ENCODE results near the gene NNT. TPM values are rescaled to one million over a fixed set of nuclear protein-coding genes. Genes with fewer than 3 reads are reported as not detected.
"Not testable (repeated sequence)": the region's sequence is repeated elsewhere in the genome, so short reads cannot be mapped to it uniquely, and the experiment has no call there.

NNT gene
- total and polyA plus RNA-seq, 2 experiments from 2014 or later = 55.3 to 102 TPM

DNA sequence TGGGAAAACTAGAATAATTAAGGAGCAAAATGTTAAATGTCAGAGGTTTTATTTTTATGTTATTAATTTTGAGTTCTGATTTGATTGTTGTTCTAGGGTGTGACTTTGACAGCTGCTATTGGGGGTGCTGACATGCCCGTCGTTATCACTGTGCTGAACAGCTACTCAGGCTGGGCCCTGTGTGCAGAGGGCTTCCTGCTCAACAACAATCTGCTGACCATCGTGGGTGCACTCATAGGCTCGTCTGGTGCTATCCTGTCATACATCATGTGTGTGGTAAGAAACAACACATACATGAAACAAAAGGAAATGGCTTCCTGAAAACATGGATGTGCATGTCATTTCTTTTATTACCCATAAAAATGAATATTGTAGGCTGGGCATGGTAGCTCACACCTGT lies 56.1 kb downstream of the NNT start:
- peaks cover 7% of the 10 kb centered on the region for H3K36me3 ChIP-seq (replicated peaks; ENCODE audit: insufficient read depth, low read depth)
- no peak for DNase-seq (ENCODE audit: low spot score)
- no peak overlapping the region for H3K27ac ChIP-seq
- no peaks in the 10 kb centered on the region for H3K79me2 ChIP-seq
- no peaks in the 10 kb centered on the region for H3K4me1 ChIP-seq (ENCODE audit: insufficient read depth)
- H3K9me3 ChIP-seq (ENCODE audit: low read depth) = no peaks in the 10 kb centered on the region
- H3K4me2 ChIP-seq = no peak overlapping the region
- no peak overlapping the region for H2AFZ ChIP-seq
- H3K4me3 ChIP-seq = no peak overlapping the region
- whole genome bisulfite sequencing (ENCODE audit: low lambda C conversion rate, missing lambda C conversion rate) = 96% methylated on average over 4 of the region's 4 CpGs
- H3K9me2 ChIP-seq (replicated peaks; ENCODE audit: insufficient read depth) = no peaks in the 10 kb centered on the region
- no peaks in the 10 kb centered on the region for H3K27me3 ChIP-seq
- no peaks in the 10 kb centered on the region for H4K20me1 ChIP-seq (ENCODE audit: insufficient read depth, poor library complexity, severe bottlenecking)
- TF ChIP-seq EZH2phosphoT487 (IDR thresholded peaks at IDR 0.05; ENCODE audit: low read depth, severe bottlenecking, unreplicated experiment) (no peak), EZH2 (IDR thresholded peaks at IDR 0.05; ENCODE audit: borderline replicate concordance) (no peak)

DNA sequence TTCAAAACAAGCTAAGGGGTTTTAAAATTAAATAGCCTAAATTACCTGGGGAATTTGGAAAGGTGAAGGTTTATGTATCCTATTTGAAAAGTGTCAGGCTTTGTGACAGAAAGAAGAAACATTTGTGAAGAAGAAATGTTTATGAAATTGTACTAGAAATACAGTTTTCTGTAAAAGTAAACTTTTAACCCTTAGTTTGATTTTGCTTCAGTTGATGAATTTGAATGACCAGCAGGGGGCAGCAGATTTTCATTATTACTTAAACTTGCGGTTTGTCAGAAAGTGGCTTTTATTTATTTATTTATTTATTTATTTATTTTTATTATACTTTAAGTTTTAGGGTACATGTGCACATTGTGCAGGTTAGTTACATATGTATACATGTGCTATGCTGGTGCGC lies 58.1 kb downstream of the NNT start:
- Histone ChIP-seq H3K9me3 (ENCODE audit: low read depth) (no peaks in the 10 kb centered on the region), H3K27me3 (no peaks in the 10 kb centered on the region), H3K4me1 (ENCODE audit: insufficient read depth) (no peaks in the 10 kb centered on the region), H4K20me1 (ENCODE audit: insufficient read depth, poor library complexity, severe bottlenecking) (no peaks in the 10 kb centered on the region), H3K27ac (no peak overlapping the region), H3K79me2 (no peaks in the 10 kb centered on the region), H3K4me2 (no peak overlapping the region), H3K4me3 (no peak overlapping the region), H3K9me2 (replicated peaks; ENCODE audit: insufficient read depth) (no peaks in the 10 kb centered on the region), H2AFZ (no peak overlapping the region), H3K36me3 (replicated peaks; ENCODE audit: insufficient read depth, low read depth) (no peaks in the 10 kb centered on the region)
- TF ChIP-seq CTCF (IDR thresholded peaks at IDR 0.05; ENCODE audit: poor library complexity) = peak; percentile 58
- no peak for TF ChIP-seq EZH2 (IDR thresholded peaks at IDR 0.05; ENCODE audit: borderline replicate concordance)
- 75% methylated on average over 1 of the region's 2 CpGs for WGBS (ENCODE audit: low lambda C conversion rate, missing lambda C conversion rate)
- DNase-seq (ENCODE audit: low spot score) = peak; percentile 51

DNA sequence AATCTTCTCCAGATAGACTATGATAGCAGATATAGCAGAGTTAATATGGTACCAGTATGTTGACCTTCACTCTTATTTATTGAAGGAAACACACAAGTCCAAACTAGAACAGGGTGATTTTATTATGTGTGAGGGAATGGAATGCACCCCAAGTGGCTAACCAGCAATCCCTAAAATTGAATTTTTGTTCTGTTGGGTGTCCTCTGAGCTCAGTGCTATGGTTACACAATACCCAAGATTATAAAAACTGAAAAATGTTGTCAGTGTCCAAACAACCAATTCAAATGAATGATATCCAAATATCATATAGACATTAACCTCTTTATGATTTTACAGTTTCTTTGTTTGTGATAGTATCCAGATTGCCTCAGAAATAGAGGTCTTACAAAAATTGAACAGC lies 60.9 kb downstream of the NNT start:
- Histone ChIP-seq H4K20me1 (ENCODE audit: insufficient read depth, poor library complexity, severe bottlenecking) (no peaks in the 10 kb centered on the region), H2AFZ (no peak overlapping the region), H3K27ac (no peak overlapping the region), H3K4me3 (no peak overlapping the region), H3K4me1 (ENCODE audit: insufficient read depth) (no peaks in the 10 kb centered on the region), H3K9me3 (ENCODE audit: low read depth) (no peaks in the 10 kb centered on the region), H3K27me3 (no peaks in the 10 kb centered on the region), H3K79me2 (no peaks in the 10 kb centered on the region), H3K36me3 (replicated peaks; ENCODE audit: insufficient read depth, low read depth) (no peaks in the 10 kb centered on the region), H3K4me2 (no peak overlapping the region), H3K9me2 (replicated peaks; ENCODE audit: insufficient read depth) (no peaks in the 10 kb centered on the region)
- TF ChIP-seq CTCF (IDR thresholded peaks at IDR 0.05; ENCODE audit: poor library complexity) = no peak
- no peak for TF ChIP-seq EZH2phosphoT487 (IDR thresholded peaks at IDR 0.05; ENCODE audit: low read depth, severe bottlenecking, unreplicated experiment)
- no peak for TF ChIP-seq EZH2 (IDR thresholded peaks at IDR 0.05; ENCODE audit: borderline replicate concordance)
- DNase-seq (ENCODE audit: low spot score) = no peak

DNA sequence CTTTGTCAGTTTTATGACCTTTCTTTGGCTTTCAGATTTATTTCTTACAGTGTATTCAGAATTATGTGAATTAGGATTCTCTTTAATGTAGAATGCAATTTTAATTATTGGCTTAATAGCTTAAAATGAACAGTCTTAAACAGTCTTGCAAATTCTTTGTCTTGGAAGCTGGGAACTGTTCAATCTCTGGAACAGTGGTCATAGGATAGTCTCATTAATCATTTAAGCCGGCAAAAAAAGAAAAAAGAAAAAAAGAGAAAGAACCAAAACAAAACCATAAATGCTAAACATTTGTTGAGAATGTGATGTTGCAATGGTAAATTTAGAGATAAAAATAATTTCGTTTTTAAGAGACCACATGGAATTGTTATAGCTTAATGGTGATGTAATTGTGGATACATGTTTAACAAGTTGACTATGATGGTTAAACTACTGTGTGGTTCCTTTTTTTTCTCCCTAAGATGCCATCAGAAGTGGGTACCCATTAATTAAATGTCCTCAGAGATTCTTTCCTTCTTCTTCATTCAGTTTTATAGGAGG lies 61.6 kb downstream of the NNT start:
- Histone ChIP-seq H3K9me3 (ENCODE audit: low read depth) (no peaks in the 10 kb centered on the region), H2AFZ (no peak overlapping the region), H3K4me1 (ENCODE audit: insufficient read depth) (no peaks in the 10 kb centered on the region), H3K9me2 (replicated peaks; ENCODE audit: insufficient read depth) (no peaks in the 10 kb centered on the region), H3K4me3 (no peak overlapping the region), H3K36me3 (replicated peaks; ENCODE audit: insufficient read depth, low read depth) (no peaks in the 10 kb centered on the region), H3K4me2 (no peak overlapping the region), H4K20me1 (ENCODE audit: insufficient read depth, poor library complexity, severe bottlenecking) (no peaks in the 10 kb centered on the region), H3K27me3 (no peaks in the 10 kb centered on the region), H3K79me2 (no peaks in the 10 kb centered on the region), H3K27ac (no peak overlapping the region)
- 84% methylated on average over 2 of the region's 2 CpGs for WGBS (ENCODE audit: low lambda C conversion rate, missing lambda C conversion rate)
- DNase-seq (ENCODE audit: low spot score) = no peak
- no peak for TF ChIP-seq EZH2phosphoT487 (IDR thresholded peaks at IDR 0.05; ENCODE audit: low read depth, severe bottlenecking, unreplicated experiment)
- TF ChIP-seq EZH2 (IDR thresholded peaks at IDR 0.05; ENCODE audit: borderline replicate concordance) = no peak
- no peak for TF ChIP-seq CTCF (IDR thresholded peaks at IDR 0.05; ENCODE audit: poor library complexity)

DNA sequence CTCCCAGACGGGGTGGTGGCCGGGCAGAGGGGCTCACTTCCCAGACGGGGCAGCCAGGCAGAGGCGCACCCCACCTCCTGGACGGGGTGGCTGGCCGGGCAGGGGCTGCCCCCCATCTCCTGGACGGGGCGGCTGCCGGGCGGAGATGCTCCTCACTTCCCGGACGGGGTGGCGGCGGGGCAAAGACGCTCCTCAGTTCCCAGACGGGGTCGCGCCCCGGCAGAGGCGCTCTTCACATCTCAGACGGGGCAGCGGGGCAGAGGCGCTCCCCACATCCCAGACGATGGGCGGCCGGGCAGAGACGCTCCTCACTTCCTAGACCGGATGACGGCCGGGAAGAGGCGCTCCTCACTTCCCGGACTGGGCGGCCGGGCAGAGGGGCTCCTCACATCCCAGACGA lies 62.8 kb downstream of the NNT start:
- not testable (repeated sequence) for H3K36me3 ChIP-seq (replicated peaks; ENCODE audit: insufficient read depth, low read depth); H3K79me2 ChIP-seq; H2AFZ ChIP-seq; DNase-seq (ENCODE audit: low spot score); H3K27ac ChIP-seq; H3K4me2 ChIP-seq; H3K9me3 ChIP-seq (ENCODE audit: low read depth); H3K4me1 ChIP-seq (ENCODE audit: insufficient read depth); H4K20me1 ChIP-seq (ENCODE audit: insufficient read depth, poor library complexity, severe bottlenecking); H3K4me3 ChIP-seq; H3K9me2 ChIP-seq (replicated peaks; ENCODE audit: insufficient read depth); H3K27me3 ChIP-seq
- 99% methylated on average over 12 of the region's 35 CpGs for WGBS (ENCODE audit: low lambda C conversion rate, missing lambda C conversion rate)

DNA sequence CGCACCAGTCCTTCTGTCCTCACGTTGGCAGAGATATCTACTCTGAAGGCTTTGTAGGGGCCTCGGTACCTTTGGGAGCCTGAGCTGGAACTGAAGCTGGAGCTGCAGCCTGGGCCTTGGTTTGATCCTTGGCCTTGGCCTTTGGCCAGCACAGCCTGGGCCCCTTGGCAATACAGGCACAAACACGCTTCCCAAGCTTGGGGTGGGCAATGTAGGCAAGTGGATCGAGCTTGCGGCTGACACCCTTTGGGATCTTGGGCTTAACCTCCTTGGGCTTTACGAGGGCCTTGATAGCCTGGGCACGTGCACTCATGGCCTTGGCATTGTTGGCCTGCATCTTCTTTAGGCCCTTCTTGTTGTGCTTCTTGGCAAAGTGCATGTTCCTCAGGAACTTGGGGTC lies 63.7 kb downstream of the NNT start:
- not testable (repeated sequence) for H3K4me1 ChIP-seq (ENCODE audit: insufficient read depth); H3K27me3 ChIP-seq; H4K20me1 ChIP-seq (ENCODE audit: insufficient read depth, poor library complexity, severe bottlenecking); H3K4me3 ChIP-seq; H3K27ac ChIP-seq; DNase-seq (ENCODE audit: low spot score); H3K9me2 ChIP-seq (replicated peaks; ENCODE audit: insufficient read depth); H3K79me2 ChIP-seq; H3K9me3 ChIP-seq (ENCODE audit: low read depth); H3K4me2 ChIP-seq; H3K36me3 ChIP-seq (replicated peaks; ENCODE audit: insufficient read depth, low read depth); H2AFZ ChIP-seq
- 96% methylated on average over 7 of the region's 8 CpGs for WGBS (ENCODE audit: low lambda C conversion rate, missing lambda C conversion rate)
